GM23338 (cell line): Measurements from ENCODE around the gene L3MBTL2. TPM values are rescaled to one million over a fixed set of nuclear protein-coding genes. Genes with fewer than 3 reads are reported as not detected.

Source experiments
- ATAC-seq: fragments of 200-7000 bp; cut with Tn5 transposase; 3 replicates; pipeline ENCODE4 v1.9.1; 2020
- DNase-seq: peaks from one replicate; pipeline ENCODE4 v3.0.0-alpha.2; 2015; ENCODE audit warnings: low spot score
- H2AFZ ChIP-seq: fragments of 200-600 bp; sonication (generic); 2 replicates; pipeline ENCODE4 v1.8.0; 2016; ENCODE audit warnings: antibody characterized with exemption, mild to moderate bottlenecking, moderate library complexity
- H3F3A ChIP-seq: fragments of 200-600 bp; sonication (generic); replicated peaks from 2 replicates; pipeline ENCODE4 v1.8.0; 2017; ENCODE audit warnings: antibody characterized with exemption, mixed run types, low read depth
- H3K27ac ChIP-seq: fragments of 200-600 bp; sonication (generic); 2 replicates; pipeline ENCODE4 v1.6.1; 2016; ENCODE audit warnings: low read depth
- H3K27me3 ChIP-seq: fragments of 200-600 bp; sonication (generic); 2 replicates; pipeline ENCODE4 v1.8.0; 2016; ENCODE audit warnings: mild to moderate bottlenecking, mixed run types, moderate library complexity; ENCODE audit not compliant: insufficient read depth
- H3K36me3 ChIP-seq: fragments of 200-600 bp; sonication (generic); 2 replicates; pipeline ENCODE4 v1.8.0; 2016; ENCODE audit warnings: mild to moderate bottlenecking; ENCODE audit not compliant: insufficient read depth
- H3K4me1 ChIP-seq: fragments of 200-600 bp; sonication (generic); 2 replicates; pipeline ENCODE4 v1.8.0; 2016; ENCODE audit warnings: mild to moderate bottlenecking, moderate library complexity; ENCODE audit not compliant: insufficient read depth
- H3K4me2 ChIP-seq: fragments of 200-600 bp; sonication (generic); 2 replicates; pipeline ENCODE4 v1.7.1; 2017; ENCODE audit warnings: mixed run types
- H3K4me3 ChIP-seq: fragments of 200-600 bp; sonication (generic); 2 replicates; pipeline ENCODE4 v1.6.1; 2016; ENCODE audit warnings: mixed run types
- H3K79me2 ChIP-seq: fragments of 200-600 bp; sonication (generic); replicated peaks from 2 replicates; pipeline ENCODE4 v1.8.0; 2017; ENCODE audit warnings: mild to moderate bottlenecking; ENCODE audit not compliant: insufficient read depth
- H3K9me2 ChIP-seq: fragments of 200-600 bp; sonication (generic); 2 replicates; pipeline ENCODE4 v1.8.0; 2017; ENCODE audit not compliant: insufficient read depth
- H4K20me1 ChIP-seq: fragments of 200-600 bp; sonication (generic); replicated peaks from 2 replicates; pipeline ENCODE4 v1.8.0; 2017; ENCODE audit warnings: mild to moderate bottlenecking; ENCODE audit not compliant: insufficient read depth
- H3K27ac Mint-ChIP-seq: 2 replicates; pipeline ENCODE4 v1.8.0; 2020; ENCODE audit warnings: inconsistent platforms, mild to moderate bottlenecking, moderate library complexity, mixed read lengths
- H3K27me3 Mint-ChIP-seq: 3 replicates; pipeline ENCODE4 v1.8.0; 2022; ENCODE audit warnings: low read depth, mild to moderate bottlenecking, moderate library complexity, mixed read lengths, inconsistent platforms; ENCODE audit not compliant: insufficient read depth, poor library complexity
- H3K36me3 Mint-ChIP-seq: 3 replicates; pipeline ENCODE4 v1.8.0; 2021; ENCODE audit warnings: low read depth, mild to moderate bottlenecking, inconsistent platforms, moderate library complexity, mixed read lengths
- H3K4me1 Mint-ChIP-seq: 3 replicates; pipeline ENCODE4 v1.8.0; 2020; ENCODE audit warnings: mild to moderate bottlenecking, inconsistent platforms, mixed read lengths
- H3K4me3 Mint-ChIP-seq: 3 replicates; pipeline ENCODE4 v1.8.0; 2021; ENCODE audit warnings: moderate library complexity, mild to moderate bottlenecking, inconsistent platforms, mixed read lengths
- H3K9me3 Mint-ChIP-seq: 3 replicates; pipeline ENCODE4 v1.8.0; 2020; ENCODE audit warnings: moderate library complexity, mild to moderate bottlenecking, inconsistent platforms, mixed read lengths
- CREB1 ChIP-seq: fragments of 250-450 bp; sonication (Bioruptor Pico); IDR thresholded peaks from 2 replicates; pipeline ENCODE4 v1.5.0; 2020; ENCODE audit warnings: low read depth, mild to moderate bottlenecking, moderate library complexity
- EZH2 ChIP-seq: fragments of 200-600 bp; sonication (generic); IDR thresholded peaks from one replicate; pipeline ENCODE4 v1.8.0; 2017; ENCODE audit warnings: antibody characterized with exemption, mild to moderate bottlenecking, low read depth; ENCODE audit not compliant: unreplicated experiment
- NANOG ChIP-seq: IDR thresholded peaks from 2 replicates; pipeline ENCODE4 v1.6.1; 2016; ENCODE audit warnings: antibody characterized with exemption, borderline replicate concordance
- POLR2AphosphoS5 ChIP-seq: IDR thresholded peaks from 2 replicates; pipeline ENCODE4 v1.6.1; 2016; ENCODE audit warnings: antibody characterized with exemption, low read depth
- STAT1 ChIP-seq: IDR thresholded peaks from one replicate; pipeline ENCODE4 v1.6.1; 2016; ENCODE audit warnings: antibody characterized with exemption; ENCODE audit not compliant: unreplicated experiment
- ZNF331 ChIP-seq: fragments of 250-450 bp; sonication (Bioruptor Pico); IDR thresholded peaks from 2 replicates; pipeline ENCODE4 v1.5.0; 2020; ENCODE audit warnings: low read depth, mild to moderate bottlenecking, moderate library complexity
- polyA plus RNA-seq: library from polyadenylated mRNA; unstranded; fragments of >200 nt; fragmentation: Nextera tagmentation; extraction: Ambion mirVana; gene quantifications from 2 replicates; pipeline ENCODE4 v1.2.1, GENCODE V29; 2016
- total RNA-seq: library from RNA; depleted of rRNA; stranded (reverse); fragments of >200 nt; shearing (Covaris generic); gene quantifications from 2 replicates; pipeline ENCODE4 v1.2.3, GENCODE V29; 2014
- TF ChIP-seq, protein P1 (sequence below): IDR thresholded peaks from 2 replicates; pipeline ENCODE4 v1.6.1; 2016; ENCODE audit warnings: antibody characterized with exemption
- TF ChIP-seq, protein P2 (sequence below), 2 experiments: fragments of 200-600 bp in 1 of 2; sonication (generic) in 1 of 2; conservative IDR thresholded peaks; 2 replicates each; pipeline versions ENCODE4 v1.5.1 to v1.6.1; 2016 to 2017; ENCODE audit warnings: antibody characterized with exemption in 2 of 2, low read depth in 2 of 2, mild to moderate bottlenecking in 2 of 2, moderate library complexity in 1 of 2
- TF ChIP-seq, protein P3 (sequence below): IDR thresholded peaks from one replicate; pipeline ENCODE4 v1.6.1; 2018; ENCODE audit warnings: antibody characterized with exemption; ENCODE audit not compliant: unreplicated experiment

L3MBTL2 gene
- total and polyA plus RNA-seq, 2 experiments from 2014 or later = 13.9 to 27.1 TPM

DNA sequence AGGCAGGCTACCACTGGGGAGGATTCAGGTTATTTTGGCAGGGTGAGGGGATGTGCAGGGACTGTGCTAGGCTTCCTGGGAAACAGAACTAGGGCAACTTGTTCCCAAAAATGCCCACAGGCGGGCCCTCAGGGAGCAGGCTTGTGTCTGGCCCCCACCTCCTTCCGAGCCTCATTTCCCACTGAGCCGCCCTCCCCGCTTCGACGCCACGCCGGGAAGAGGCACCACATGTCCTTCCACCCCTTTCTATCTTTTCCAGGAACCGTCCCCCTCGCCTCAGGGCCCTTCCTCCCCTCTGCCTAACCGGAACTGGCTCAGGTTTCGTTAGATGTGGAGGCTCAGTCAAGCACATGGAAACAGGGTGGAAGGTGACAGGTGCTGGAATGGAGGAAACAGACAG is 45.0 kb downstream of the L3MBTL2 start (continued):
- TF ChIP-seq ZNF331 (CRISPR knock-in tag) (no peak), EZH2 (no peak), NANOG (no peak), POLR2AphosphoS5 (no peak), CREB1 (CRISPR knock-in tag) (no peak), STAT1 (no peak)
- TF ChIP-seq, protein P1, sequence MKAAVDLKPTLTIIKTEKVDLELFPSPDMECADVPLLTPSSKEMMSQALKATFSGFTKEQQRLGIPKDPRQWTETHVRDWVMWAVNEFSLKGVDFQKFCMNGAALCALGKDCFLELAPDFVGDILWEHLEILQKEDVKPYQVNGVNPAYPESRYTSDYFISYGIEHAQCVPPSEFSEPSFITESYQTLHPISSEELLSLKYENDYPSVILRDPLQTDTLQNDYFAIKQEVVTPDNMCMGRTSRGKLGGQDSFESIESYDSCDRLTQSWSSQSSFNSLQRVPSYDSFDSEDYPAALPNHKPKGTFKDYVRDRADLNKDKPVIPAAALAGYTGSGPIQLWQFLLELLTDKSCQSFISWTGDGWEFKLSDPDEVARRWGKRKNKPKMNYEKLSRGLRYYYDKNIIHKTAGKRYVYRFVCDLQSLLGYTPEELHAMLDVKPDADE = no peak
- TF ChIP-seq, protein P2, sequence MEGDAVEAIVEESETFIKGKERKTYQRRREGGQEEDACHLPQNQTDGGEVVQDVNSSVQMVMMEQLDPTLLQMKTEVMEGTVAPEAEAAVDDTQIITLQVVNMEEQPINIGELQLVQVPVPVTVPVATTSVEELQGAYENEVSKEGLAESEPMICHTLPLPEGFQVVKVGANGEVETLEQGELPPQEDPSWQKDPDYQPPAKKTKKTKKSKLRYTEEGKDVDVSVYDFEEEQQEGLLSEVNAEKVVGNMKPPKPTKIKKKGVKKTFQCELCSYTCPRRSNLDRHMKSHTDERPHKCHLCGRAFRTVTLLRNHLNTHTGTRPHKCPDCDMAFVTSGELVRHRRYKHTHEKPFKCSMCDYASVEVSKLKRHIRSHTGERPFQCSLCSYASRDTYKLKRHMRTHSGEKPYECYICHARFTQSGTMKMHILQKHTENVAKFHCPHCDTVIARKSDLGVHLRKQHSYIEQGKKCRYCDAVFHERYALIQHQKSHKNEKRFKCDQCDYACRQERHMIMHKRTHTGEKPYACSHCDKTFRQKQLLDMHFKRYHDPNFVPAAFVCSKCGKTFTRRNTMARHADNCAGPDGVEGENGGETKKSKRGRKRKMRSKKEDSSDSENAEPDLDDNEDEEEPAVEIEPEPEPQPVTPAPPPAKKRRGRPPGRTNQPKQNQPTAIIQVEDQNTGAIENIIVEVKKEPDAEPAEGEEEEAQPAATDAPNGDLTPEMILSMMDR (conservative IDR thresholded peaks at IDR 0.05; ENCODE audit: low read depth in 2 of 2) = no peak

DNA sequence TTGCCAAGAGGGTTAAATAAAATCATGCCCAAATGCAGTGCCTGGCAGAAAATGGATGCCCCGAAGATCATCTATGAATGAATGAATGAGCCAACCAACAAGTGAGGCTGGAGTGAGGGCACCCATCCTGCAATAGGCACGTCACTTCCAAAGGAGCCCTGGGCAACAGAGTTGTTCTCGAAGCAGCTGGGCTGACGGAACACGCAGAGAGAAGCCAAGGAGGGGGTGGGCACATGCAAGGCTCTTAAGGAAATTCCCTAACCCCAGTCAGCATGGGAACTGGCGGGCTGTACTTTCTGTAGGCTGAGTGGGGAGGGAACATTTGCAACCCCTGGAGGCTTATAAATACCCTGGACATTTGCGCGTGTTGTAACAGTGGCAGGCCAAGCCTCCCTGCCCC is 47.3 kb downstream of the L3MBTL2 start:
- Mint-ChIP-seq H3K36me3 (peaks cover 86% of the 10 kb centered on the region), H3K27me3 (peaks cover 5% of the 10 kb centered on the region)
- no peak for TF ChIP-seq POLR2AphosphoS5

DNA sequence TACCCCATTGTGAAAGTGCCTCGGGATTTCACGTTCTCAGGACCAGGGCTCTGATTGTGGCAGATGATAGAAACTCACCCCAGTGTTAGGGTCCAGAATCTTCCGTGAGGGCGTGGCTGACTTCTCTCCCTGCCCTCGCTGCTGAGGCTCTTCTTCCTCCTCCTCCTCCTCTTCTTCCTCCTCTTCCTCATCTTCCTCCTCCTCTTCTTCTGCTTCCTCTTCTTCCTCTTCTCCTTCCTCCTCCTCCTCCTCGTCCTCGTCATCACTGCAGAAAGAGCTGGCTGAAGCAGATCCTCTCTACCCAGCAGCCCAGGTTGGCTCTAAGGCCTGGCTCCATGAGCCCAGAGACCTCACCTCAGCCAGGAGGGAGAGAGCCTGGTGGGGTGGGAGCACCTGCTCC is 49.1 kb downstream of the L3MBTL2 start:
- no peak overlapping the region for H3K4me2 ChIP-seq
- peaks cover 64% of the 10 kb centered on the region for H3K36me3 ChIP-seq
- no peaks in the 10 kb centered on the region for H3K9me2 ChIP-seq
- H3K27me3 ChIP-seq = no peaks in the 10 kb centered on the region
- H3F3A ChIP-seq = peaks cover 19% of the 10 kb centered on the region; the same call in 1 of the 2 replicates
- H3K4me1 ChIP-seq = no peaks in the 10 kb centered on the region
- peaks cover 14% of the 10 kb centered on the region for H4K20me1 ChIP-seq
- Mint-ChIP-seq H3K36me3 (peaks cover 91% of the 10 kb centered on the region), H3K27me3 (peaks cover 8% of the 10 kb centered on the region), H3K9me3 (no peaks in the 10 kb centered on the region), H3K4me3 (no peak overlapping the region), H3K27ac (no peak overlapping the region), H3K4me1 (peaks cover 11% of the 10 kb centered on the region)
- H3K79me2 ChIP-seq = no peaks in the 10 kb centered on the region
- no peak for DNase-seq
- no peak overlapping the region for H3K4me3 ChIP-seq
- TF ChIP-seq ZNF331 (CRISPR knock-in tag) = no peak
- TF ChIP-seq, protein P2 (conservative IDR thresholded peaks at IDR 0.05; ENCODE audit: low read depth in 2 of 2) = no peak
- TF ChIP-seq, protein P3, sequence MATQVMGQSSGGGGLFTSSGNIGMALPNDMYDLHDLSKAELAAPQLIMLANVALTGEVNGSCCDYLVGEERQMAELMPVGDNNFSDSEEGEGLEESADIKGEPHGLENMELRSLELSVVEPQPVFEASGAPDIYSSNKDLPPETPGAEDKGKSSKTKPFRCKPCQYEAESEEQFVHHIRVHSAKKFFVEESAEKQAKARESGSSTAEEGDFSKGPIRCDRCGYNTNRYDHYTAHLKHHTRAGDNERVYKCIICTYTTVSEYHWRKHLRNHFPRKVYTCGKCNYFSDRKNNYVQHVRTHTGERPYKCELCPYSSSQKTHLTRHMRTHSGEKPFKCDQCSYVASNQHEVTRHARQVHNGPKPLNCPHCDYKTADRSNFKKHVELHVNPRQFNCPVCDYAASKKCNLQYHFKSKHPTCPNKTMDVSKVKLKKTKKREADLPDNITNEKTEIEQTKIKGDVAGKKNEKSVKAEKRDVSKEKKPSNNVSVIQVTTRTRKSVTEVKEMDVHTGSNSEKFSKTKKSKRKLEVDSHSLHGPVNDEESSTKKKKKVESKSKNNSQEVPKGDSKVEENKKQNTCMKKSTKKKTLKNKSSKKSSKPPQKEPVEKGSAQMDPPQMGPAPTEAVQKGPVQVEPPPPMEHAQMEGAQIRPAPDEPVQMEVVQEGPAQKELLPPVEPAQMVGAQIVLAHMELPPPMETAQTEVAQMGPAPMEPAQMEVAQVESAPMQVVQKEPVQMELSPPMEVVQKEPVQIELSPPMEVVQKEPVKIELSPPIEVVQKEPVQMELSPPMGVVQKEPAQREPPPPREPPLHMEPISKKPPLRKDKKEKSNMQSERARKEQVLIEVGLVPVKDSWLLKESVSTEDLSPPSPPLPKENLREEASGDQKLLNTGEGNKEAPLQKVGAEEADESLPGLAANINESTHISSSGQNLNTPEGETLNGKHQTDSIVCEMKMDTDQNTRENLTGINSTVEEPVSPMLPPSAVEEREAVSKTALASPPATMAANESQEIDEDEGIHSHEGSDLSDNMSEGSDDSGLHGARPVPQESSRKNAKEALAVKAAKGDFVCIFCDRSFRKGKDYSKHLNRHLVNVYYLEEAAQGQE = no peak
- ATAC-seq = no peak
- H3K27ac ChIP-seq = 0 out of 2 replicates have a peak overlapping the region, but pooled peaks have one; percentile 19
- no peak overlapping the region for H2AFZ ChIP-seq

More for the DNA sequence above, 47.3 kb downstream of the L3MBTL2 start:
- Mint-ChIP-seq H3K27ac (no peak overlapping the region), H3K9me3 (no peaks in the 10 kb centered on the region), H3K4me3 (no peak overlapping the region), H3K4me1 (peaks cover 8% of the 10 kb centered on the region)
- no peaks in the 10 kb centered on the region for H3K9me2 ChIP-seq
- peaks cover 49% of the 10 kb centered on the region for H3K36me3 ChIP-seq
- no peaks in the 10 kb centered on the region for H3K79me2 ChIP-seq
- no peak overlapping the region for H3K4me2 ChIP-seq
- ATAC-seq = no peak
- no peaks in the 10 kb centered on the region for H3K4me1 ChIP-seq
- H3F3A ChIP-seq = peaks cover 20% of the 10 kb centered on the region; the same call in 1 of the 2 replicates
- H3K4me3 ChIP-seq = no peak overlapping the region
- H3K27ac ChIP-seq = no peak overlapping the region
- no peak overlapping the region for H2AFZ ChIP-seq
- no peak for DNase-seq
- H3K27me3 ChIP-seq = no peaks in the 10 kb centered on the region
- peaks cover 10% of the 10 kb centered on the region for H4K20me1 ChIP-seq
